GM21526 (cell line): ENCODE data around the gene CTDSP2.
"Not testable (repeated sequence)": the region's sequence is repeated elsewhere in the genome, so short reads cannot be mapped to it uniquely, and the experiment has no call there.

Experiments
- ATAC-seq: cut with Tn5 transposase; IDR thresholded peaks from one replicate; pipeline ENCODE4 v1.9.1; 2021; ENCODE audit warnings: moderate library complexity; ENCODE audit not compliant: unreplicated experiment, low FRiP score

The CTDSP2 gene

GRCh38 chr12:57836442-57837375 is 9.8 kb downstream of the CTDSP2 start:
- peak; percentile 48 for ATAC-seq

- no peak for ATAC-seq
These were observed 10.9 kb downstream of the CTDSP2 start for GRCh38 chr12:57835366-57836288.

DNA sequence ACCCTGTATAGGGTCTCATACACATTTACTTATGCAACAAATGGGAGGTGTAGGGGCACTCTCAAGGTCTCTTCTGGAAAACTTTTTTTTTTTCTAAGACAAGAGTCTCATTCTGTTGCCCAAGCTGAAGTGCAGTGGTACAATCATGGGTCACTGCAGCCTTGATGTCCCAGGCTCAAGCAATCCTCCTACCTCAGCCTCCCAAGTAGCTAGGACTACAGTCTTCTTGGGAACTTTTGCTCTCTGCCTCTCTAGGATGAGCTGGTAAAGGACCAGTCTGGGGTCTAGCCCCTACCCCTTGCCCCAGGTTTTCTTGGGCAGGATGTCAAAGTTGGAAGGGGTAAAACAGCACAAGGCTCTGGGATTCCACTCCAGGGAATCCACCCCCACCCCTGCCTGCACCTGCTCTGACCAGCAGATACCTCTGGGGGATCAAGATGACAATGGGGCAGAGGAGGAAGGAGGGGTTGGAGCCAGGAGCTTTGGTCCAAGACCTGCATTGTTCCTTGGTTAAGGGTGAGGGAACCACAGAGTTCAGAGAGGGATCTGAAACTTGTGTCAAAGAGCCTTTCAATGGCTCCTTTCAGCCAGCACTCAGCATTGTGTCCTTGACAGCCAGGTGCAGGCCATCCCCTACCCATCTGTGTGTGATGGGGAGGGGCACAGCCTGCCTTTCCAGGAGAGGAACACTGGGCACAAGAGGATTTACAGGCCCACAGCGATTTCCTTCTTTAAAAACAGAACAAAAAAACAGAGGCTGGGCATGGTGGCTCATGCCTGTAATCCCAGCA is 12.2 kb downstream of the CTDSP2 start:
- no peak for ATAC-seq

DNA sequence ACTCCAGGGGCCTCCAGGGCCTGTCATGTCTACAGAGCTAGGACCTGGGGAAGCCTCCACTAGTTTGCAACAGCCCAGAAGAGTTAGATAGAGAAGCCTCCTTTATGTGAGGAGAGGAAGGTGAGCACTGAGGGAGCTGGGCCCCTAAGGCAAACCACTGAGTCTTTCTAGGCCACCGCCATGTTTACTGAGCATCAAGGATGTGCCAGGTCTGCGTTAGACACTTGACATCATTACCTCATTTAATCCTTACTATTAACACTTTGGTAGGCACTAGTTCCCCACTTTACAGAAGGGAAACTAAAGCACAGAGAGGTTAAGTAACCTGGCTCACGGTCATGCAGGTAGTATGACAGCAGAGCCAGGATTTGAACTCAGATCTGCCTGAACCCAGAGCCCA is 12.9 kb downstream of the CTDSP2 start:
- ATAC-seq: no peak

- ATAC-seq: no peak
These were observed 13.6 kb downstream of the CTDSP2 start for GRCh38 chr12:57832966-57833365.

DNA sequence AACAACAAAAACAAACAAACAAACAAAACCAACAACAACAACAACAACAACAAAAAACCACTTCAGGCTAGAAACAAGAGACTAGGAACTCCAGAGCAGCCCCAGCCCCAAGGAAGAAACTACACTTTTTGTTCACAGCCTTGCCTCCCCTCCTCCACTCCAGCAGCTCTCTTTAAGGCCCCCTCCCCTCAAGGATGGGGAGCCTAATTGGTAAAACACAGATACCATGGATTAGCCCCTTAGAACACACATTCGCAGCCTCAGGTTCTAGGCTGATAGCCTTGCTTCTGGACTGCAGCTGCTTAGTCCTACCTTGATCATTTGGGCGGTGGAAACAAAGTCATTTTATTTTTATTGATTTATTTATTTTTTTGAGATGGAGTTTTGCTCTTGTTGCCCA is 16.1 kb downstream of the CTDSP2 start:
- no peak for ATAC-seq

DNA sequence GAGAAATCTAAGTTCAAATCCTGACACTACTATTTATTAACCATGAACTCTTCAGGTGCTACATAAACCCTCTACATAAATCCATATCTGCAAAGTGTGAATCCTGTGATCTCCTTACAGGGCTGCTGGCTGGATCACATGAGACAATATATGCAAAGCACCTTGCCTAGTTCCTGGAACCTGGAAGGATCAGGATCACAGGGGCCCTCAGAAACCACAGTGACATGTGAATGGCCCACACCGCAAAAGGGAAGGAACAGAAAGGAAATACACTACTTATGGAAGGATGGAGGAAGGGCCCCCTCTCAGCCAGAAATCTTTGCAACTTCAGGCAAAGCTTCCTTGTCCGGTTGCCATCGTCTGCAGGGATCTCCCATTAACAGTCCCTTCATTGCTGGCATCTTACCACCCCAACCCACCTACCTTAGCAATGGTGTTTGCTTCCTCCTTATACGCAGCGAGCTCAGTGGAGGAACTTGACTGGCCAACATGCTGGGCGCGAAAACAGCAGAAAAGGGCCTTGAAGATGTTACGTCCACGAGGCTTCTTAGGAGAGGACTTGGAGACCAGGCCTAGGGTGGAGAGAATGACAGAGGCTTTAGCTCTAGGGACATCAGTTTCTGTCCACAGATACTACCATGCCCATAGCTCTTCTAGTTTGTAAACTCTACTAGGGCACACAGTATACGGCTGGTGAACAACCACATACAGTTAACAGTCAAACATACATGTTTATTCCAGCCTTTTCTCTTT is 17.3 kb downstream of the CTDSP2 start:
- ATAC-seq: no peak

DNA sequence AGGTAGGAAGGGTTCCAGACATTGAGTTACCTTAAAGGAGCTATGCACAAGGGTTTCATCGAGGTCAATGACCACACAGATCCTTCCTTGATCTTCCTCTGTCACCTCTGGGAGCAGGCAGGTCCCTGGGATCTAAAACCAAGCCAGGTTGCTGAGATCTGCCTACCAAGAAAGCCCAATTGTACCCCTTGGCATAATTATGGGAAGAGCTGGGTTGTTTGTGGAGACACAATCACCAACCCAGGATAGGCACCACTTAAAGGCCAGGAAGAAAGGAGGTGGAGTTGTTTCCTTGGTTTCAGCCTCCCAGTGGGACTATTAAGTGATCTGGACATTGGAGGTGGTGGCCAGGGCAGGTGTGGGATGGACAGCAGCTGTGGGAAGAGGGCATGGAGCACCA is 19.6 kb downstream of the CTDSP2 start:
- ATAC-seq: no peak

GRCh38 chr12:57826400-57826799 is 20.1 kb downstream of the CTDSP2 start:
- no peak for ATAC-seq

GRCh38 chr12:57825451-57825850 is 21.1 kb downstream of the CTDSP2 start:
- no peak for ATAC-seq

- no peak for ATAC-seq
These were observed 22.5 kb downstream of the CTDSP2 start for GRCh38 chr12:57823908-57824640.

- no peak for ATAC-seq
These were observed 23.2 kb downstream of the CTDSP2 start for GRCh38 chr12:57823131-57823907.

GRCh38 chr12:57822392-57823130 is 24.0 kb downstream of the CTDSP2 start:
- ATAC-seq: no peak

GRCh38 chr12:57821474-57822214 is 24.9 kb downstream of the CTDSP2 start:
- no peak for ATAC-seq

DNA sequence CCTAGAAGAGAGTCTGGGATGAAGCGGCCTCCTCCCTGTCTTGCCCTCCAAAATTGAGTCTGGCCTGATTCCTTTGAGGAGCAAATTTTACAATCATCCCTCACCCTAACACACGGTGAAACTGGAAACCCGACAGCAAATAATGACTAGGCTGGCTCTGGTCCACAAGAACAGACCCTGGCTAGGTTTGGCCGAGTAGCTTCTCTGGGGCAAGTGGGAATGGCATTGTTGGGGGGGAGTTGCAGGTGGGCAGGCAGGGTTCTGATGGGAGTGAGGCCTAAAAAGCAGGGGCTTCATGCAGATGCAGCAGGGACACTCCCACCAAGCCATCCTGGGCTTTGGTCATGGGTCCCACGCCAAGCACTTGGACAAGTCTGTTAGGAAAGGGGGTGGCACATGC is 25.5 kb downstream of the CTDSP2 start:
- not testable (repeated sequence) for ATAC-seq

GRCh38 chr12:57820119-57820518 is 26.4 kb downstream of the CTDSP2 start:
- ATAC-seq: not testable (repeated sequence)

DNA sequence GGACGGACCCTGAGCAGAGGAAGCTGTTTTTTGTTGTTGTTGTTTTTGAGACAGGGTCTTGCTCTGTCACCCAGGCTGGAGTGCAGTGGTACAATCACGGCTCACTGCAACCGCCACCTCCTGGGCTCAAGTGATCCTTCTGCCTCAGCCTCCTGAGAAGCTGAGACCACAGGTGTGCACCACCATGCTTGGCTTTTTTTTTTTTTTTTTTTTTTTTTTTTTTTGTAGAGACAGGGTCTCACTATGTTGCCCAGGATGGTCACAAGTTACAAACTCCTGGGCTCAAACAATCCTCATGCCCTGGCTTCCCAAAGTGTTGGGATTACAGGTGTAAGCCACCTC is 28.6 kb downstream of the CTDSP2 start:
- ATAC-seq: not testable (repeated sequence)
